Neural cell (in vitro differentiated cells): Measurements from ENCODE around the gene ZNF442. TPM values are rescaled to one million over a fixed set of nuclear protein-coding genes. Genes with fewer than 3 reads are reported as not detected.
"Not testable (repeated sequence)": the region's sequence is repeated elsewhere in the genome, so short reads cannot be mapped to it uniquely, and the experiment has no call there.

Experiments used
- H2AFZ ChIP-seq: fragments of 200-600, 300-800 bp; sonication (generic), shearing (Covaris generic); 2 replicates; pipeline ENCODE4 v1.6.0; 2014; ENCODE audit warnings: low read depth, mild to moderate bottlenecking, antibody characterized with exemption, low read length, moderate library complexity
- H3F3A ChIP-seq: fragments of 200-600 bp; shearing (Covaris generic); 2 replicates; pipeline ENCODE4 v1.6.1; 2016; ENCODE audit warnings: mild to moderate bottlenecking, moderate library complexity, mixed read lengths, antibody characterized with exemption, low read length; ENCODE audit not compliant: insufficient read depth, poor library complexity, severe bottlenecking
- H3K27ac ChIP-seq: fragments of 200-600, 300-800 bp; sonication (generic), shearing (Covaris generic); 2 replicates; pipeline ENCODE4 v1.5.1; 2014; ENCODE audit warnings: mild to moderate bottlenecking, low read length, moderate library complexity
- H3K27me3 ChIP-seq: fragments of 300-800, 200-600 bp; sonication (generic), shearing (Covaris generic); 2 replicates; pipeline ENCODE4 v1.6.0; 2014; ENCODE audit warnings: mild to moderate bottlenecking, low read depth, low read length, moderate library complexity; ENCODE audit not compliant: insufficient read depth
- H3K36me3 ChIP-seq: fragments of 300-800, 200-600 bp; sonication (generic), shearing (Covaris generic); 2 replicates; pipeline ENCODE4 v1.5.1; 2014; ENCODE audit warnings: mild to moderate bottlenecking, antibody characterized with exemption, low read length, moderate library complexity; ENCODE audit not compliant: insufficient read depth
- H3K4me2 ChIP-seq: fragments of 300-800, 200-600 bp; sonication (generic), shearing (Covaris generic); 2 replicates; pipeline ENCODE4 v1.6.0; 2014; ENCODE audit warnings: mild to moderate bottlenecking, low read length
- H3K4me3 ChIP-seq: fragments of 300-800, 200-600 bp; sonication (generic), shearing (Covaris generic); 2 replicates; pipeline ENCODE4 v1.5.1; 2014; ENCODE audit warnings: mild to moderate bottlenecking, low read length, moderate library complexity
- H3K79me2 ChIP-seq: fragments of 200-600 bp; shearing (Covaris generic); replicated peaks from 2 replicates; pipeline ENCODE4 v1.6.0; 2014; ENCODE audit warnings: mild to moderate bottlenecking, low read length, moderate library complexity; ENCODE audit not compliant: insufficient read depth
- H3K9ac ChIP-seq: fragments of 300-800, 200-600 bp; sonication (generic), shearing (Covaris generic); 2 replicates; pipeline ENCODE4 v1.6.1; 2016; ENCODE audit warnings: mild to moderate bottlenecking, low read length, mixed read lengths
- H3K9me2 ChIP-seq: fragments of 200-600 bp; shearing (Covaris generic); 2 replicates; pipeline ENCODE4 v1.6.1; 2016; ENCODE audit warnings: mild to moderate bottlenecking, low read length, mixed read lengths; ENCODE audit not compliant: insufficient read depth
- H3K9me3 ChIP-seq: fragments of 200-600, 300-800 bp; sonication (generic), shearing (Covaris generic); 2 replicates; pipeline ENCODE4 v1.6.1; 2016; ENCODE audit warnings: mild to moderate bottlenecking, mixed run types, low read length, moderate library complexity, mixed read lengths
- H4K20me1 ChIP-seq: fragments of 200-600 bp; shearing (Covaris generic); 2 replicates; pipeline ENCODE4 v1.6.1; 2016; ENCODE audit warnings: mild to moderate bottlenecking, mixed run types; ENCODE audit not compliant: insufficient read depth
- EP300 ChIP-seq: fragments of 450-650 bp; conservative IDR thresholded peaks from 2 replicates; pipeline ENCODE4 v1.6.1; 2014; ENCODE audit warnings: antibody characterized with exemption, mild to moderate bottlenecking, moderate library complexity; ENCODE audit not compliant: poor library complexity, severe bottlenecking
- EZH2 ChIP-seq: fragments of 200-600, 300-800 bp; shearing (Covaris generic), sonication (generic); IDR thresholded peaks from 2 replicates; pipeline ENCODE4 v1.6.1; 2014; ENCODE audit warnings: antibody characterized with exemption, low read length, borderline replicate concordance, mild to moderate bottlenecking; ENCODE audit not compliant: insufficient read depth, poor library complexity, severe bottlenecking
- MXI1 ChIP-seq: fragments of 450-650 bp; conservative IDR thresholded peaks from 2 replicates; pipeline ENCODE4 v1.6.1; 2014; ENCODE audit warnings: antibody characterized with exemption, mild to moderate bottlenecking; ENCODE audit not compliant: poor library complexity, severe bottlenecking
- POLR2AphosphoS5 ChIP-seq: IDR thresholded peaks from 2 replicates; pipeline ENCODE4 v1.6.1; 2012
- RAD21 ChIP-seq: fragments of 450-650 bp; conservative IDR thresholded peaks from 2 replicates; pipeline ENCODE4 v1.6.1; 2014; ENCODE audit warnings: antibody characterized with exemption, mild to moderate bottlenecking, moderate library complexity
- SMC3 ChIP-seq: fragments of 450-650 bp; conservative IDR thresholded peaks from 2 replicates; pipeline ENCODE4 v1.6.1; 2014; ENCODE audit warnings: antibody characterized with exemption, mild to moderate bottlenecking, moderate library complexity; ENCODE audit not compliant: poor library complexity
- TAF1 ChIP-seq: IDR thresholded peaks from 2 replicates; pipeline ENCODE4 v1.6.1; 2012; ENCODE audit warnings: low read depth
- polyA plus RNA-seq: library from polyadenylated mRNA; depleted of rRNA; stranded (reverse); fragments of >200 nt; gene quantifications from 2 replicates; pipeline ENCODE4 v1.2.3, GENCODE V29; 2014
- small RNA-seq, 3 experiments: library from RNA; depleted of rRNA; stranded (forward); fragments of <200 nt; gene quantifications; one replicate each; pipeline ENCODE3, GENCODE V24; 2012
- TF ChIP-seq, protein P1 (sequence below): IDR thresholded peaks from 2 replicates; pipeline ENCODE4 v1.6.1; 2012; ENCODE audit warnings: borderline replicate concordance
- TF ChIP-seq, protein P2 (sequence below): fragments of 450-650 bp; IDR thresholded peaks from 2 replicates; pipeline ENCODE4 v1.5.1; 2014; ENCODE audit warnings: antibody characterized with exemption, mild to moderate bottlenecking, moderate library complexity; ENCODE audit not compliant: poor library complexity, severe bottlenecking

ZNF442 gene
- polyA plus RNA-seq, 1 donor from 2014 or later: 8.8 TPM

DNA sequence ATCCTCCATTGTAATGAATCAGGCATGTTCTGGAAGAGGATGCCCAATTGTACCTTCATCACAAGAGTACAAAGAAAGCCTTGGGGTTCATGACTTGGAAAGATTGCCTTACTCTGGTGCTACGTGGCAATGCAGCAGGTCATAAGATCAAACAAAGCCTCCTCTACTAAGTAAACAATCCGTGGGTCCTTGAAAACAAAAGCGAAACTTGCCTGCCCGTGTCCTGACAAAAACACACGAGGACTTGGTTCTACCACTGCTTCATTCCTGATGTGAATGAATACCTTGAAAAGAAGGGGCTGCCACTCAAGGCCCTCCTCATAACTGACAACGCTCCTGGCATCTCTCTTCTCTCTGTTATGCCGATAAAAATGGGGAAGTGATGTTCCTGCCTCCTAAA is 50.9 kb downstream of the ZNF442 start:
- Histone ChIP-seq H3K79me2 (no peaks in the 10 kb centered on the region), H3F3A (no peaks in the 10 kb centered on the region), H3K4me3 (no peak overlapping the region), H3K9ac (no peak overlapping the region), H4K20me1 (no peaks in the 10 kb centered on the region), H3K27me3 (no peaks in the 10 kb centered on the region), H2AFZ (no peak overlapping the region), H3K9me2 (no peaks in the 10 kb centered on the region), H3K4me2 (no peak overlapping the region), H3K36me3 (no peaks in the 10 kb centered on the region), H3K9me3 (no peaks in the 10 kb centered on the region), H3K27ac (no peak overlapping the region)
- no peak for TF ChIP-seq POLR2AphosphoS5
- no peak for TF ChIP-seq SMC3
- TF ChIP-seq TAF1: no peak
- TF ChIP-seq, protein P1, sequence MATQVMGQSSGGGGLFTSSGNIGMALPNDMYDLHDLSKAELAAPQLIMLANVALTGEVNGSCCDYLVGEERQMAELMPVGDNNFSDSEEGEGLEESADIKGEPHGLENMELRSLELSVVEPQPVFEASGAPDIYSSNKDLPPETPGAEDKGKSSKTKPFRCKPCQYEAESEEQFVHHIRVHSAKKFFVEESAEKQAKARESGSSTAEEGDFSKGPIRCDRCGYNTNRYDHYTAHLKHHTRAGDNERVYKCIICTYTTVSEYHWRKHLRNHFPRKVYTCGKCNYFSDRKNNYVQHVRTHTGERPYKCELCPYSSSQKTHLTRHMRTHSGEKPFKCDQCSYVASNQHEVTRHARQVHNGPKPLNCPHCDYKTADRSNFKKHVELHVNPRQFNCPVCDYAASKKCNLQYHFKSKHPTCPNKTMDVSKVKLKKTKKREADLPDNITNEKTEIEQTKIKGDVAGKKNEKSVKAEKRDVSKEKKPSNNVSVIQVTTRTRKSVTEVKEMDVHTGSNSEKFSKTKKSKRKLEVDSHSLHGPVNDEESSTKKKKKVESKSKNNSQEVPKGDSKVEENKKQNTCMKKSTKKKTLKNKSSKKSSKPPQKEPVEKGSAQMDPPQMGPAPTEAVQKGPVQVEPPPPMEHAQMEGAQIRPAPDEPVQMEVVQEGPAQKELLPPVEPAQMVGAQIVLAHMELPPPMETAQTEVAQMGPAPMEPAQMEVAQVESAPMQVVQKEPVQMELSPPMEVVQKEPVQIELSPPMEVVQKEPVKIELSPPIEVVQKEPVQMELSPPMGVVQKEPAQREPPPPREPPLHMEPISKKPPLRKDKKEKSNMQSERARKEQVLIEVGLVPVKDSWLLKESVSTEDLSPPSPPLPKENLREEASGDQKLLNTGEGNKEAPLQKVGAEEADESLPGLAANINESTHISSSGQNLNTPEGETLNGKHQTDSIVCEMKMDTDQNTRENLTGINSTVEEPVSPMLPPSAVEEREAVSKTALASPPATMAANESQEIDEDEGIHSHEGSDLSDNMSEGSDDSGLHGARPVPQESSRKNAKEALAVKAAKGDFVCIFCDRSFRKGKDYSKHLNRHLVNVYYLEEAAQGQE: no peak
- no peak for TF ChIP-seq EZH2
- no peak for TF ChIP-seq MXI1
- TF ChIP-seq EP300: no peak
- no peak for TF ChIP-seq RAD21
- TF ChIP-seq, protein P2, sequence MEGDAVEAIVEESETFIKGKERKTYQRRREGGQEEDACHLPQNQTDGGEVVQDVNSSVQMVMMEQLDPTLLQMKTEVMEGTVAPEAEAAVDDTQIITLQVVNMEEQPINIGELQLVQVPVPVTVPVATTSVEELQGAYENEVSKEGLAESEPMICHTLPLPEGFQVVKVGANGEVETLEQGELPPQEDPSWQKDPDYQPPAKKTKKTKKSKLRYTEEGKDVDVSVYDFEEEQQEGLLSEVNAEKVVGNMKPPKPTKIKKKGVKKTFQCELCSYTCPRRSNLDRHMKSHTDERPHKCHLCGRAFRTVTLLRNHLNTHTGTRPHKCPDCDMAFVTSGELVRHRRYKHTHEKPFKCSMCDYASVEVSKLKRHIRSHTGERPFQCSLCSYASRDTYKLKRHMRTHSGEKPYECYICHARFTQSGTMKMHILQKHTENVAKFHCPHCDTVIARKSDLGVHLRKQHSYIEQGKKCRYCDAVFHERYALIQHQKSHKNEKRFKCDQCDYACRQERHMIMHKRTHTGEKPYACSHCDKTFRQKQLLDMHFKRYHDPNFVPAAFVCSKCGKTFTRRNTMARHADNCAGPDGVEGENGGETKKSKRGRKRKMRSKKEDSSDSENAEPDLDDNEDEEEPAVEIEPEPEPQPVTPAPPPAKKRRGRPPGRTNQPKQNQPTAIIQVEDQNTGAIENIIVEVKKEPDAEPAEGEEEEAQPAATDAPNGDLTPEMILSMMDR: no peak

DNA sequence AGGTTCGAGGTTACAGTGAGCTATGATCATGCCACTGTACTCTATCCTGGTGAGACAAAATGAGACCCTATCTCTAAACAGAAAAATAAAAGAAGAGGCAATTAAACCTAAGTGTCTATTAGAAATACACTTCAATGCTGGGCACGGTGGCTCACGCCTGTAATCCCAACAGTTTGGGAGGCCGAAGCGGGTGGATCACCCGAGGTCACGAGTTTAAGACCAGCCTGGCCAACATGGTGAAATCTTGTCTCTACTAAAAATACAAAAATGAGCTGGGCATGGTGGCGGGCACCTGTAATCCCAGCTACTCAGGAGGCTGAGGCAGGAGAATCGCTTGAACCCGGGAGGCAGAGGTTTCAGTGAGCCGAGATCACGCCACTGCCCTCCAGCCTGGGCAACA is 56.6 kb downstream of the ZNF442 start:
- H3K4me3 ChIP-seq, H3K36me3 ChIP-seq, H3K9me3 ChIP-seq: not testable (repeated sequence)

More for the DNA sequence above, 56.6 kb downstream of the ZNF442 start:
- H2AFZ ChIP-seq, H4K20me1 ChIP-seq, H3F3A ChIP-seq, H3K79me2 ChIP-seq, H3K9me2 ChIP-seq, H3K27ac ChIP-seq, H3K9ac ChIP-seq, H3K4me2 ChIP-seq, H3K27me3 ChIP-seq: not testable (repeated sequence)

Small RNA genes within 50 kb of the gene (small RNA-seq; reads per million reads assigned to genes)
- gene RPS29P23: 0 reads per million in 3 experiments

Other genes starting within 250 kb of the ZNF442 start
- 12.0 and 15.3 TPM in 2 replicates for gene ZNF20, start 225.3 kb downstream of the ZNF442 start, polyA plus RNA-seq
- 11.2 and 11.6 TPM in 2 replicates for gene ZNF625, start 208.9 kb downstream of the ZNF442 start, polyA plus RNA-seq
- gene ZNF136, start 202.6 kb downstream of the ZNF442 start, polyA plus RNA-seq: 14.2 and 16.2 TPM in 2 replicates
- 14.7 and 19.2 TPM in 2 replicates for gene ZNF44, start 70.8 kb downstream of the ZNF442 start, polyA plus RNA-seq
- gene ZNF563, start 32.0 kb downstream of the ZNF442 start, polyA plus RNA-seq: 1.7 and 3.6 TPM in 2 replicates
- 6.8 and 6.9 TPM in 2 replicates for gene ZNF799, start 35.6 kb upstream of the ZNF442 start, polyA plus RNA-seq
- 11.5 and 13.0 TPM in 2 replicates for gene ZNF443, start 75.3 kb upstream of the ZNF442 start, polyA plus RNA-seq
- gene ZNF709, start 119.1 kb upstream of the ZNF442 start, polyA plus RNA-seq: 16.1 and 17.4 TPM in 2 replicates
- gene ZNF564, start 185.8 kb upstream of the ZNF442 start, polyA plus RNA-seq: 7.3 and 7.6 TPM in 2 replicates
- 6.1 and 6.7 TPM in 2 replicates for gene ZNF490, start 245.1 kb upstream of the ZNF442 start, polyA plus RNA-seq
- 10.2 and 11.0 TPM in 2 replicates for gene ZNF791, start 245.2 kb upstream of the ZNF442 start, polyA plus RNA-seq